ENCODE results near the gene SST.
"Not testable (repeated sequence)": the region's sequence is repeated elsewhere in the genome, so short reads cannot be mapped to it uniquely, and the experiment has no call there.

Gene SST

GRCh38 chr3:187684444-187684843 is 14.2 kb upstream of the SST start:
- no peak for DNase-seq (ENCODE audit: low spot score)

- not testable (repeated sequence) for DNase-seq (ENCODE audit: low spot score)
Measured at GRCh38 chr3:187681756-187682155, 11.6 kb upstream of the SST start.

- DNase-seq (ENCODE audit: low spot score) = peak; percentile 81
Measured at GRCh38 chr3:187679638-187680396, 9.6 kb upstream of the SST start.

- DNase-seq (ENCODE audit: low spot score) = peak; percentile 68
Measured at GRCh38 chr3:187678726-187679268, 8.6 kb upstream of the SST start.

- DNase-seq (ENCODE audit: low spot score) = no peak
Measured at GRCh38 chr3:187677604-187678003, 7.4 kb upstream of the SST start.

- DNase-seq (ENCODE audit: low spot score) = no peak
Measured at GRCh38 chr3:187673012-187673411, 2.8 kb upstream of the SST start.

- no peak for DNase-seq (ENCODE audit: low spot score)
Measured at GRCh38 chr3:187667526-187667925, 2.7 kb downstream of the SST start.

- DNase-seq (ENCODE audit: low spot score) = no peak
Measured at GRCh38 chr3:187665764-187666402, 4.3 kb downstream of the SST start.

- no peak for DNase-seq (ENCODE audit: low spot score)
Measured at GRCh38 chr3:187665010-187665409, 5.2 kb downstream of the SST start.

GRCh38 chr3:187662848-187663409 is 7.3 kb downstream of the SST start:
- no peak for DNase-seq (ENCODE audit: low spot score)

- DNase-seq (ENCODE audit: low spot score) = no peak
Measured at GRCh38 chr3:187661267-187661666, 8.9 kb downstream of the SST start.

- no peak for DNase-seq (ENCODE audit: low spot score)
Measured at GRCh38 chr3:187651282-187651681, 18.9 kb downstream of the SST start.

GRCh38 chr3:187648177-187648576 is 22.0 kb downstream of the SST start:
- no peak for DNase-seq (ENCODE audit: low spot score)

- no peak for DNase-seq (ENCODE audit: low spot score)
Measured at GRCh38 chr3:187646906-187647660, 23.1 kb downstream of the SST start.

- not testable (repeated sequence) for DNase-seq (ENCODE audit: low spot score)
Measured at GRCh38 chr3:187645379-187645778, 24.8 kb downstream of the SST start.

GRCh38 chr3:187642861-187643260 is 27.3 kb downstream of the SST start:
- no peak for DNase-seq (ENCODE audit: low spot score)

GRCh38 chr3:187641320-187642016 is 28.7 kb downstream of the SST start:
- DNase-seq (ENCODE audit: low spot score) = no peak

- no peak for DNase-seq (ENCODE audit: low spot score)
Measured at GRCh38 chr3:187640569-187641059, 29.6 kb downstream of the SST start.

- DNase-seq (ENCODE audit: low spot score) = no peak
Measured at GRCh38 chr3:187639927-187640568, 30.1 kb downstream of the SST start.

GRCh38 chr3:187636528-187636927 is 33.7 kb downstream of the SST start:
- DNase-seq (ENCODE audit: low spot score) = no peak

GRCh38 chr3:187630404-187630803 is 39.8 kb downstream of the SST start:
- DNase-seq (ENCODE audit: low spot score) = no peak

All from Ammon's horn (tissue), 1 donor.